Trophoblast cell (in vitro differentiated cells and primary cell): ENCODE measurements around the gene SYT5.

Source experiments
- DNase-seq, 2 donors: peaks; one replicate each; pipeline ENCODE4 v3.0.0-alpha.2; 2016
- H2AFZ ChIP-seq: 2 replicates; pipeline ENCODE4 v1.6.1; 2013; ENCODE audit warnings: low read length, moderate library complexity, mild to moderate bottlenecking; ENCODE audit not compliant: insufficient read depth, poor library complexity
- H2AK5ac ChIP-seq: 2 replicates; pipeline ENCODE4 v1.6.1; 2013; ENCODE audit warnings: mild to moderate bottlenecking, low read length
- H2BK120ac ChIP-seq: 2 replicates; pipeline ENCODE4 v1.6.1; 2013; ENCODE audit warnings: low read length, mild to moderate bottlenecking, moderate library complexity; ENCODE audit not compliant: insufficient read depth, poor library complexity
- H2BK12ac ChIP-seq: 2 replicates; pipeline ENCODE4 v1.6.1; 2013; ENCODE audit warnings: mild to moderate bottlenecking, low read length, moderate library complexity
- H2BK5ac ChIP-seq: 2 replicates; pipeline ENCODE4 v1.6.1; 2013; ENCODE audit warnings: low read length, low read depth, moderate library complexity, mild to moderate bottlenecking; ENCODE audit not compliant: poor library complexity
- H3K14ac ChIP-seq: 2 replicates; pipeline ENCODE4 v1.6.1; 2013; ENCODE audit warnings: mild to moderate bottlenecking, low read length
- H3K18ac ChIP-seq: 2 replicates; pipeline ENCODE4 v1.6.1; 2013; ENCODE audit warnings: mild to moderate bottlenecking, low read length
- H3K23ac ChIP-seq: 2 replicates; pipeline ENCODE4 v1.6.1; 2013; ENCODE audit warnings: low read length
- H3K27ac ChIP-seq: 2 replicates; pipeline ENCODE4 v1.5.1; 2013; ENCODE audit warnings: low read depth, mild to moderate bottlenecking, inconsistent platforms, low read length, moderate library complexity
- H3K27me3 ChIP-seq: 2 replicates; pipeline ENCODE4 v1.6.1; 2013; ENCODE audit warnings: inconsistent platforms, mild to moderate bottlenecking, low read length, moderate library complexity; ENCODE audit not compliant: insufficient read depth
- H3K36me3 ChIP-seq, 2 experiments: 1 replicate in 1 of 2; 2 replicates in 1 of 2; pipeline ENCODE4 v1.6.1; 2013; ENCODE audit warnings: low read length in 2 of 2, mild to moderate bottlenecking in 2 of 2, moderate library complexity in 1 of 2; ENCODE audit not compliant: insufficient read depth in 2 of 2, control insufficient read depth in 1 of 2
- H3K4ac ChIP-seq: 2 replicates; pipeline ENCODE4 v1.6.1; 2013; ENCODE audit warnings: low read depth, mild to moderate bottlenecking, low read length, moderate library complexity
- H3K4me1 ChIP-seq, 2 experiments: 1 replicate in 1 of 2; 2 replicates in 1 of 2; pipeline ENCODE4 v1.6.1; 2013; ENCODE audit warnings: low read length in 2 of 2, mild to moderate bottlenecking in 2 of 2, moderate library complexity in 1 of 2; ENCODE audit not compliant: insufficient read depth in 2 of 2, control insufficient read depth in 1 of 2
- H3K4me2 ChIP-seq: 2 replicates; pipeline ENCODE4 v1.6.1; 2013; ENCODE audit warnings: inconsistent platforms, mild to moderate bottlenecking, low read length, moderate library complexity
- H3K4me3 ChIP-seq: 2 replicates; pipeline ENCODE4 v1.5.1; 2013; ENCODE audit warnings: mild to moderate bottlenecking, low read depth, low read length, inconsistent platforms
- H3K79me1 ChIP-seq: one replicate; pipeline ENCODE4 v1.6.1; 2013; ENCODE audit warnings: low read length
- H3K79me2 ChIP-seq: 2 replicates; pipeline ENCODE4 v1.6.1; 2013; ENCODE audit warnings: low read length, mild to moderate bottlenecking; ENCODE audit not compliant: control insufficient read depth, insufficient read depth, poor library complexity
- H3K9ac ChIP-seq: 2 replicates; pipeline ENCODE4 v1.6.1; 2013; ENCODE audit warnings: mild to moderate bottlenecking, low read length
- H3K9me3 ChIP-seq: 2 replicates; pipeline ENCODE4 v1.6.1; 2013; ENCODE audit warnings: low read depth, mild to moderate bottlenecking, control low read depth, inconsistent platforms, low read length; ENCODE audit not compliant: insufficient read depth
- H4K12ac ChIP-seq: 2 replicates; pipeline ENCODE4 v1.6.1; 2013; ENCODE audit warnings: low read depth, mild to moderate bottlenecking, low read length, moderate library complexity
- H4K8ac ChIP-seq: 2 replicates; pipeline ENCODE4 v1.6.1; 2013; ENCODE audit warnings: low read depth, mild to moderate bottlenecking, low read length, moderate library complexity
- H4K91ac ChIP-seq: one replicate; pipeline ENCODE4 v1.6.1; 2013; ENCODE audit warnings: low read depth, mild to moderate bottlenecking, low read length, moderate library complexity
- WGBS: extraction: QIAGEN DNeasy Blood & Tissue Kit; methylation state at CpG from one replicate; pipeline ENCODE4 v1.1.7; 2013; ENCODE audit warnings: missing lambda C conversion rate; ENCODE audit not compliant: insufficient read length, insufficient coverage; ENCODE audit errors: extremely low coverage; 5-methylcytosine and 5-hydroxymethylcytosine counted together

SYT5 gene

DNA sequence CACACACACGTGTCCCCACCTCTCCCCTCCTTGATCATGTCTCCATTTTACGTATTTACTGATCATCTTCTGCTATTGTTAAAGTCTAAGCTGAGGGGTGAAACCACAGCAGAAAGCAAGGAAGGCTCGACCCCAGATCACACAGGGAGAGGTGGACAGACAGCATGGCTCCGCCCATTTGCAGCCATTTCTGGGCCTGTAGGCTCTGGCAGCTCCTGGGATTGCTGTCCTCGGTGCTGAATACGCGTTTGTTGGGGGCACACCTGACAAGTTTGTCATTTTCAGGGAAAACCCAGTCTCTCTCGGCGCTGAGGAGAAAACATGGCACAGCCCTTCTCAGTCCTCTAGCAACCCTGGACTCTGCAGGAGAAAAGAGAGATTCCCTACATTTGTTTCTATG lies 40.4 kb upstream of the SYT5 start:
- H3K4ac ChIP-seq: no peak overlapping the region
- H2AK5ac ChIP-seq: no peak overlapping the region
- peaks cover 5 to 6% of the 10 kb centered on the region in 2 experiments for H3K4me1 ChIP-seq
- H3K9me3 ChIP-seq: peaks cover 3% of the 10 kb centered on the region
- H4K91ac ChIP-seq: no peak overlapping the region
- no peak overlapping the region for H3K18ac ChIP-seq
- peaks cover 0 to 6% of the 10 kb centered on the region in 2 experiments for H3K36me3 ChIP-seq
- H2AFZ ChIP-seq: no peak overlapping the region
- no peak overlapping the region for H2BK120ac ChIP-seq
- H3K27ac ChIP-seq: no peak overlapping the region
- WGBS: no CpG with 5 or more reads among the region's 9 CpGs
- no peak overlapping the region for H3K4me2 ChIP-seq
- DNase-seq: no peak
- no peak overlapping the region for H2BK5ac ChIP-seq
- no peaks in the 10 kb centered on the region for H3K79me2 ChIP-seq
- no peaks in the 10 kb centered on the region for H3K27me3 ChIP-seq
- no peak overlapping the region for H4K12ac ChIP-seq
- H3K4me3 ChIP-seq: no peak overlapping the region
- peaks cover 3% of the 10 kb centered on the region for H3K79me1 ChIP-seq
- no peak overlapping the region for H3K23ac ChIP-seq
- no peak overlapping the region for H3K14ac ChIP-seq
- H2BK12ac ChIP-seq: no peak overlapping the region
- H3K9ac ChIP-seq: no peak overlapping the region
- H4K8ac ChIP-seq: no peak overlapping the region

DNA sequence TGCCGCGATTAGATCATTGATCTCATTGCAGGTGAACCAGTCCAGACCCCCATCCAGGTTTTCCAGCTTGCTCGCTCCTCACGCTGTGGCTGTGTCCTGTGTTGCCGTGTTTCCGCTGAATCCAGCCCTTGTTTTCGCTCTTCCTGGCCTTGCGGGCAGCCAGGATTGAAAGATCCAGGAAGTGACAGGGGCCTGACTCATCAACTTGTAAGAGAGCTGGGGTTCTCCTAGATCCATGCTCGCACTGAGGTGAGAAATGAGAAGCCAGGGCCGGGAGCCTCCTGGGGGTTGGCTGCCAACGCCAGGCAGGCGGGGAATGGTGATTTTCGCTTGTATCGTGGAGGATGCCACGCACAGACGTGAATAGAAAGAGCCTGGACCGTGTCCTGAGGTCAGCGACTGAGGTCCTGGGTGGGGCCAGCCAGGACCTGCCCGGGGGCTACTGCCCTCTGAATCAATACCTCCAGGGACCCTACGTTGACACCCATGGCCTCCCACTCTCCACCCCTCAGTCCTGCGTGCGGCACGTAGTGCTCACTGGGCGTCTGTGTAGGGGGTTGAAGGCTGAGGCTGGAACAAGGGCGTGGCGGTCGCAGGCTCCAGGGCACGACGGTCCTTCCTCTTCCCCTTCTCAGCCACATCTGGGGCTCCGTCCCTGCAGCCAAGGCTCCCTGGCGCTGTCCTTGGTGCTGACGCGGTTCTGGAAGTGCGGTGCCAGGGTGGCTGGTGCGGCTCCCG lies 36.5 kb upstream of the SYT5 start:
- Histone ChIP-seq H3K27me3 (no peaks in the 10 kb centered on the region), H2BK120ac (peak overlapping the region; percentile 7), H2BK5ac (peak overlapping the region; percentile 4), H4K91ac (no peak overlapping the region), H4K8ac (no peak overlapping the region), H3K9me3 (peaks cover 6% of the 10 kb centered on the region), H3K9ac (no peak overlapping the region), H3K27ac (peak overlapping the region; percentile 30), H3K36me3 (no peaks in the 10 kb centered on the region), H3K14ac (peak overlapping the region; percentile 8), H3K4me1 (peaks cover 5 to 6% of the 10 kb centered on the region in 2 experiments), H3K4me3 (peak overlapping the region; percentile 62), H3K23ac (no peak overlapping the region), H3K4ac (no peak overlapping the region), H3K18ac (no peak overlapping the region), H3K79me1 (peaks cover 3% of the 10 kb centered on the region), H2BK12ac (no peak overlapping the region), H3K4me2 (peak overlapping the region; percentile 69), H2AFZ (peak overlapping the region; percentile 40), H4K12ac (no peak overlapping the region), H3K79me2 (no peaks in the 10 kb centered on the region), H2AK5ac (no peak overlapping the region)
- WGBS: no CpG with 5 or more reads among the region's 36 CpGs
- peak; percentile 94 to 95 for DNase-seq

DNA sequence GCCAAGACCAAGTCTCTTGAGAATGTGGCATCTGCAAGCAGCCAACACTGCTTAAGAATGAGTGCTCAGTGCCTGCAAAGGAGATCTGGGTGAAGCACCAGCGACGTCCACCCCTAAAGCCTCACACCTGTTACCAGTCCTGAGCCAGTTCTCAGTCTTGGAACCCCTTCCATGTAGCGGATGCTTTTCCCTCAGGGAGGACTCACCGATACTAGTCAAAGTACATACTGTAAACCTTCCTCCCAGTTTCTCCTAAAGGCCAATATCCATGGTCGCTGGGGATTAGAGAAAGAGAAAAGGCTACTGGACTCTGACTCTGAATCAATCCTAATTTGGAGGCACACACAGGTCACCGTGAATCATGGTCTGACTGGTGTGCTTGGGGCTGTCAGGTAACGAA lies 33.5 kb upstream of the SYT5 start:
- Histone ChIP-seq H4K8ac (no peak overlapping the region), H3K36me3 (no peaks in the 10 kb centered on the region), H2AFZ (no peak overlapping the region)

DNA sequence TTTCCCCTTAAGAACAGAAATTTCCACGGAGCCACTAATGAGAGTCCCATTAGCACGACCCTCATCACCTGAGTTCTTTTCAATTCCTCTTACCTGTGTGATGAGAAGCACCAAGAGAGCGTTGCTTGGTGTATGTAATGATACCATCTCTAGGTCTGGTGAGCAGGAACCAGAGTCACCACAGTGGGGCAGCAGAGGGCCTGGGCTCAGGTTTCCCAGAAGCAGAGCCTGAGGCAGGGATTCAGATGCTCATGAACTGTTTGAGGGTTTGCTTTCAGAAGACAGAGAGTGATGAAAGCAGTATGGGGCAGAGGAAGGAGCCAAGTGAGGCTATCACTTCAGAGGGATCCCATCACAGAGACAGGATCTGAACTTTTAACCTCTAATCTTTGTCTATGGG lies 32.4 kb upstream of the SYT5 start:
- no CpG with 5 or more reads among the region's 3 CpGs for WGBS
- H4K8ac ChIP-seq: no peak overlapping the region
- DNase-seq: peak; percentile 83 to 88
- no peak overlapping the region for H3K4ac ChIP-seq
- no peak overlapping the region for H2AK5ac ChIP-seq
- peaks cover 5 to 6% of the 10 kb centered on the region in 2 experiments for H3K4me1 ChIP-seq
- no peaks in the 10 kb centered on the region for H3K79me2 ChIP-seq
- H3K36me3 ChIP-seq: no peaks in the 10 kb centered on the region
- H3K79me1 ChIP-seq: peaks cover 3% of the 10 kb centered on the region
- no peak overlapping the region for H3K27ac ChIP-seq
- H3K4me2 ChIP-seq: no peak overlapping the region
- no peak overlapping the region for H3K23ac ChIP-seq
- H3K4me3 ChIP-seq: no peak overlapping the region
- H3K18ac ChIP-seq: no peak overlapping the region
- H3K27me3 ChIP-seq: no peaks in the 10 kb centered on the region
- no peak overlapping the region for H2BK5ac ChIP-seq
- no peak overlapping the region for H3K9ac ChIP-seq
- H2BK120ac ChIP-seq: no peak overlapping the region
- no peak overlapping the region for H4K91ac ChIP-seq
- H3K9me3 ChIP-seq: peaks cover 2% of the 10 kb centered on the region
- H2BK12ac ChIP-seq: no peak overlapping the region
- H4K12ac ChIP-seq: no peak overlapping the region
- H3K14ac ChIP-seq: no peak overlapping the region
- H2AFZ ChIP-seq: no peak overlapping the region

More for the DNA sequence above, 33.5 kb upstream of the SYT5 start:
- no peak for DNase-seq
- H4K12ac ChIP-seq: no peak overlapping the region
- no peak overlapping the region for H3K4me2 ChIP-seq
- no peak overlapping the region for H4K91ac ChIP-seq
- H3K27ac ChIP-seq: no peak overlapping the region
- H3K79me2 ChIP-seq: no peaks in the 10 kb centered on the region
- peaks cover 2% of the 10 kb centered on the region for H3K9me3 ChIP-seq
- peaks cover 5 to 6% of the 10 kb centered on the region in 2 experiments for H3K4me1 ChIP-seq
- no peak overlapping the region for H3K18ac ChIP-seq
- H2BK12ac ChIP-seq: no peak overlapping the region
- no peak overlapping the region for H3K4me3 ChIP-seq
- no peak overlapping the region for H3K4ac ChIP-seq
- H3K79me1 ChIP-seq: peaks cover 3% of the 10 kb centered on the region
- no peak overlapping the region for H2BK120ac ChIP-seq
- no peaks in the 10 kb centered on the region for H3K27me3 ChIP-seq
- H2BK5ac ChIP-seq: no peak overlapping the region
- H2AK5ac ChIP-seq: no peak overlapping the region
- no peak overlapping the region for H3K23ac ChIP-seq
- WGBS: no CpG with 5 or more reads among the region's 7 CpGs
- no peak overlapping the region for H3K9ac ChIP-seq
- no peak overlapping the region for H3K14ac ChIP-seq
